Iris pigment epithelial cell (primary cell): ENCODE results near the gene DCLK1.

ENCODE experiments used
- DNase-seq: peaks from one replicate; pipeline ENCODE4 v3.0.0-alpha.2; 2011; ENCODE audit warnings: low read depth

Gene DCLK1

DNA sequence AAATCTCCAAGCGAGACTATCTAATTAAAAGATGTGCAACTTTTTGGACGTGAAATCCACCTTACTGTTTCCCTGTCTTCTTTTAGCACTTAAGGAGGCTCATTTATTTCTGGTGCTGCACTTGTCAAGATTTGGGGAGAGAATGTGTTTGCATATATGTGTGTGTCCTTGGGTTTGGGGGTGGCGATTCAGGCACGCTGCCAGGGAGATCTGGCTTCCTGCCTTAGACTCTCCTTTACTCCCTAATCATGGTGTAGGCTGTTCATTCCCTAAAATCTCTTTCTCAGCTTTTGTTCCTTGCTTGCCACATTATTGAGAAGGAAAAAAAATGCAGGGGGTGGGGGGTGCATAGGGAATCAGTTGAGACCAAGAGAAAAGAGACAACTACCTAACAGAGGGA, 271.2 kb downstream of the DCLK1 start:
- DNase-seq: no peak

DNA sequence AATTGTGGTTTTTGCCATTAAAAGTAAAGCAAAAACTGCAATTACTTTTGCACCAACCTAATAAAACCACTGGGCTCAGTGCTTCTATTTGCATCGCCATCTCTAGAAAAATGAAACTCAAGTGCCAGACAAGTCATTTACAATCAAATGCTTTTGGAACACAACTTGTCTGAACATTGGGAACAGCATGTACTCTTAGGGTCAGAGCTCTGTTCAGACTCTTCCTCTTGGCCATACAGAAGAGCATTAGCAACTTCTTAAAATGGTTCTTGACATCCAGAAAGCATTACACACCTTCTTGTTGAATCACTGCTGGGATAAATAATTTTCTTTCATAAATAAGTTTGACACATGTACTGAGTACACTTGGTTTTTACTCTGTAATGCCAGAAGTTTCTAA, 272.5 kb downstream of the DCLK1 start:
- DNase-seq: peak; percentile 41

DNA sequence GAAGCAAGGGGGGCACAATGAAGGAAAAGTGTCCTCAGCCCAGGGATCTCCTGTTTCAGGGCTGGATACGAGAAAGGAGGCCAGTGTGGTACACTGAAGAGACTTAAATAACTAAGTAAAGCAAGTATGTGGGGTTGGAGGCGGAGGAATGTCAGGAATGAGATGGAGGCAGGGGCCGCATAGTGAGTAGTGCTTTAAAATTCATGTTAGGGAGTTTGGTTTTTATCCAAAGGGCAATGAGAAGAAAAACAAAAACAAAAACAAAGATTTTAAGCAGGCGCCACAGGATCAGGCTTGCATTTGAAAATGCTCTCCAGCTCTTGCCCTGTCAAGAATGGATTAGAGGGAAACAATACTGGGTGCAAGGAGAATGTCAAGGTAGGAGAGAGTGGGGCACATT, 273.4 kb downstream of the DCLK1 start:
- peak; percentile 64 for DNase-seq

DNA sequence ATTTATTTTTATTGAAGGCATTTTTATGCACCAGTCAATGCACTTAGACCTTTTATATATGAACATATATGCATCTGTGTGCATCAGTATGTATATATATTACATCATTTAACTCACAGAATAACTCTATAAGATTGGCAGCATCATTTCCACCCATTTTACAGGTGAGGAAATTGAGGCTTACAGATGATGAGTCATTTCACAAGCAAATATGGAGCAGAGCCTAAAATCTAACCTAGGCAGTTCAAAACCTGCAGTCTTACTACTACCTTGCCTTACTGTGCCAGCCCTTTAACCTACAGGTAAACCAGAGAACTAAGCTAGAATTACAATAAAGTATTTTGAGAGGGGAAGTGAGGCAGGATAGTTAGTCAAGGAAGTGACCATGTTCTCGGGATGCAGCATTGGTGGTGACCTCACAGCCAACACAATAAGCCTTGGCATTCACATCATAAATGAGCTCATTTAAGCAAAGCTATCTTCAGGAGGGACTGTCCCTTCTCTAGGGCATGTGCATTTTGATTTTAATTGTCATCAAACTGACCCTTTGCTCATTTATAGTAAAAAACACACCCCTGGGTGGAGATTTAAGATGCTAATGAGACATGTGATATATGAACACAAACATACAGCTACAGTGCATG, 274.3 kb downstream of the DCLK1 start:
- no peak for DNase-seq

DNA sequence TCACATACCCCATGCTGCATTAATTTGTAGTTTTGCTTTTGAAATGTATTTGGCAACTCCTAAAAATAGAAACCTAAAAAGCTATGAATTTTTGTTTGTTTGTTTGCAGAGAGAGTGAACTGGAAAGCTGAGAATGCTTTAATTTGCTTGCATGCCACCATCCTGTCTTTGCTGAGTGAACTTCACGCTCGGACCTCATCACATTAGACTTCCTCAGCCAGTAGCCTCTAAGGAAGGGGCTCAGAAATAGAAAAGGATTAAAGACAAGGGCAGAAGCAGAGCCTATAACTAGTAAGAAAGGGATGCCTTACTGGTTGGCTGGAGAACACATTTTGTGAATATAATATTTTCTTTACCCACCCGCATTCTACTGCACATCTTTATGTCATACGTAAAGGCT, 275.1 kb downstream of the DCLK1 start:
- no peak for DNase-seq

DNA sequence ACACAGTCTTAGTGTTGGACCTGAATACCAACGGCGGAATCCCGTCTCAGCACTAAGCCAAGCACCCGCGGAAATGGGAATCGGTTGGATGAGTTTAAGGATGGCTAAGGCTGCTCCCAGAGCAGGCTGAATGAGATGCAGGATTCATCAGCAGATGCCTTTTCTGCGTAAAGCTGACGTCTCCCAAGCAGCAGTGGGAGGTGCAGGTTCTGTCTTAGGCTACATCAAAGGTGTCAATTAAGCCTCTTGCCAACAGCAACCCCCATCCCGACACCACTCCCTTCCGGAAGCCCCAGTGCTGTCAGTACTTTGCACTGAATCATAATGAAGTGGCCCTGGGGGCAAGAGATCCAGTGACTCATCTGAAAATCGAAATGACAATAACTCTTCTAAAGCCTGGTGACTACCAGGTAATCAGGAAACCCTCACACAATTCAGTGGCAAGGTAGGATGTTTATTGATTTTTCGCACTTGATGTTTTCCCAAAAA, 275.6 kb downstream of the DCLK1 start:
- DNase-seq: no peak

DNA sequence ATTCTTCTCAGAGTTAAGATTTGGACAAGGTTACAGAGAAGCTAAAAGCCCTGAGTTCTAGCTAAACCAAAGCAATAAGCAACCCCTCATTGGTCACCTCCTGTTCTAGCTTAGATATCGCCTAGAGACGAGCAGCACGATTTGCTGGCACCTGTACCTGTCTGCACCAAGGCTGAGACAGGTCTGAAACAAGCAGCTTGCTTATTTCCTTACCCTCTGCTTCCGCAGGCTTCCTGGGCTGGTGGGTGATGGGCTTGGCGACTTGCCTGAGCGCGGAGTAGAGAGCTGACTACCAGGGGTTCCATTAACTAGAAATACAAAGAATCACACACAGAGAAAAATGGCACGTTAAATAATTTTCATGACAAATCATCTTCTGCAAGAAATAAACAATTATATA, 276.9 kb downstream of the DCLK1 start:
- DNase-seq: no peak

DNA sequence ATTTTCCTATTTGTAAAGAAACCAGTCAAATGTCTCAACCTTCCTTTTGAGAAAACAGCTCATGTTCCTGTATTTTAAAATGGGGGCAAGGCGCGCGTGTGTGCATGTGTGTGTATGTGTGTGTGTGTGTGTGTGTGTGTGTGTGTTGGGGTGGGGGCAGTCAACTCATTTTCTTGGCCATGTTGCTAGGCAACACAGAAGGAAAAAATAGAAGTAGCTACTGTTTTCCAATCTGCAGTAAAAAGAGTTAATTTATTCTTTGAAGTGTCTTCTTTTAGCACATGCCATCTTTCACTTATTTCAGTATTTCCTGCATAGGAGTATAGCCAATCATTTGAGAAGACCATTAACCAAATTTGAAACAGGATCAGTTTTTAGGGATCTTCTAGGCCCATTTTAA, 279.3 kb downstream of the DCLK1 start:
- DNase-seq: no peak

DNA sequence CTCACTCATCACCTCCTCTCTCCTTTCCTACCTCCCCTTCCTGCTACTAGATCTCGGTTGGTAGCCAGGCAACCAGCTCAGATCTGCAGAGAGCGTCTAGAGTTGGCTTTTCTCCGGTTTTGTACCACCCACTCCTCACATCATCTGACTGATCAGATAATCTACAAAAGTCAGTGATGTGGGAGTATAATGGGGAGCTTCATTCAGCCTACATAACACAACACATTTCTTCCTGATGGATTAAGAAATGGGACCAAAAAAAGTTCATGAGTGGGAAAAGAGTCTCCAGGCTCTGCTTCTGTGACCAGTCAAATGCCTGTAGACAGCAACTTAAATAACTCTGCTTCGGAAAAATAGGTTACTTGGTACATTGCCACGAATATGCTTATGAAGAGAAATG, 279.8 kb downstream of the DCLK1 start:
- no peak for DNase-seq

DNA sequence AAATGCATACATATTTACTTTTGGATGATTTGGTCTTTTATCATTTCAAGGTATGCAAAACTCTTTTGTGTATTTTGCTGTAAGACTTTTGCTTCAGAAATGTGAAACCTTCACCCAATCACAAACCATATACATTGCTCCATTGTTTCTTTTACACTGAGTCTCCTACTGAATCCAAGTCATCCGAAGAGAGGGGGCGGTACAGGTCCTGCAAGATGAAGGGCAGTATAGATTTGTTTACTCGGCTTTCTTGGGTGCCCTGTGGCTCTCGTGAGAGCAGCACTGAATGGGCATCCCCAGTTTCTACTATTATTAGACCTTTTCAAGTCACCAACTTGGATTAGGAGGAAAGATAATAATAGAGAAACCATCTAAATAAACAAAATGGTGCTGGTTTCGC, 280.6 kb downstream of the DCLK1 start:
- DNase-seq: no peak

DNA sequence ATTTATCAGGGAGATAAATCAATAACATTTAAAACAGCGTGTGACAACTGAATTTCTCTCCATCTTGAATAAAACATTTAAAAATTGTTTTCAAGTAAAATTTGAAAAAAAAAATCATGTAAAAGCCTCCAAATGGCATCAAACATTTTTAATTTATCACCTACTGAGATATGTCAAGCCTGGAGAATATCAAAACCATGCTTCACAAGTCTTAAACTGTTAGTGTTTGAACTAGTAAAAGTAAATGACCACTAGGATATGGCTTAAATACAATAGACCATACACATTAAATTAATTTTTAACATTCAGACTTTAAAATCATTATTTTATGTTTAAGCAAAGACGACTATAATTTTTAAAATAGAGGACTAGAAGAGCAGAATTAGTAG, 281.9 kb downstream of the DCLK1 start:
- no peak for DNase-seq

DNA sequence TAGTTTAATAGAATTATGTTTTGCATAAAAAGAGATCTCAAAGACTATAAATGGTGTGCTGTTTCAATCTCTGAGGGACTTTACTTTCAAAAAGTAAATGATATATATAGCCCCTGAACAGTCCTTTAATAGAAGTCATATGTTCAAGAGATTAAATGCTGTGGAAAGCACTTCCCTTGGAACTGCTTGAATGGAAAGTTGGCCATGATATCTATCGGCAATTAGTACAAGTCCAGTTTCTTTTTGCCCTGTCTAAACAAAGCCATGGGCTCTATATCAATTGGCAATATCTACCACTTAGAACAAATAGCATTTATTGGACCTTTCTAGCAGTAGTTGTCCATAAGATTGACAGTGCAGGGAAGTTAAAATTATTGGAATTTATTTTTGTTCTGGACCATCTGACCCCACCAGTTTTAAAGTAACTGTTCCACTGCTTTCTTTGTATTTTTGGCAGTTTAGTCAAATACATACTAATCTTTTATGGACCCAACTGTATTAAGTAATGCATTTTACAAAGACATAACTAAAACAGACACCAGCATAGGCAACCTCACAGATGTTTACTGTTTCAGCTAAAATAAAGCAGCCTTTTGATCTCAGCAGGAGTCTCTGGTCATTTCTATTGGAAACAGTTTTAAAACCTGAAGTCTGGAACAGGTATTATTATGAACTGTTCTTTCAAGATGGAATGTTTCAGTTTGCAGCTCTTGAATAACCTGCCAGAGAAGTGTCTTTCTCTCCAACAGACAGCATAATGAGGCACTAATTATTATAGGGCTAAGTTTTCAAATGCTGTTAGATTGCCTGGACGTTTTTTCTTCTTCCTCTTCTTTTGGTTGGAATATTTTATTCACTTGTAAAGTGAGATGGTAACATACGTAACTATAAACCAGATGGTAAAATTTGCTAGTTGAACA, 282.6 kb downstream of the DCLK1 start:
- no peak for DNase-seq

DNA sequence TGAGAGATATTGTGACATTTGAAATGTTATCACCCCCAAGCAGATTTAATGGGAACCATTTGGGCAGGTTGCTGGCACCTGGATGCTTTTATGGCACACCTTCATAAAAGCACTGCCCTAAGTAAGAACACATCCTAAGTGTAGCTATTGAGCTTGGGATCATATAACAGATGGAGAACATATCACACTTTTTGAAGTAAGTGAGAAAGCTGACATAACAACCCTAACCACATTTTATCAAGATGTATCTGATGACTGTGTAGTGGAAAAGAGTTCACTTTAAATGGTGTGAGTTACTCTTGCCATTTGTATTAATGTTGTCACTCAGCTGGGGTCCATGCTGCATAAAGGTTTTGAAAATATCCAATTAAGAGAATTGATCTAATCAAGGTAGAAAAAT, 287.9 kb downstream of the DCLK1 start:
- DNase-seq: no peak

DNA sequence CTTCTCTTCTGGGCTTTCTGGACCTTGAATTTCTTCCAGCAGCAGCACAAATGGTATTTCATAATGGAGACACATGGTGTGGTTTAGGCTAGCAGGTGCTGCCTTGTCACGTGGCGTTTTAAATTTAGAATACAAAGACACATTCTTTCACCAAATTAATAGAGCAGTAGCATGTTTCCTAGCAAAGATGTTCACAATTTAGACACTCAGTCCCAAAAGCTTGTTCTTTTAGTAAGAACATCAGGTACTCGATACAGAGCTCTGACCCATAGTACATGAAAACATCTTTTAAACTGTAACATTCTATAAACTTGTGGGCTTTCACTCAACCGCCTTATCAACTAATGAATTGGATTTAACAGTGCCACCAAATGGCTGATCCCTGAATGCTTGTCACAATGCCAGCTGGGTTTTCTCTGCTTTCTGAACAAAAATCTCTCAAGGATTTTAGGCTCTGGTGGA, 290.1 kb downstream of the DCLK1 start:
- DNase-seq: no peak

DNA sequence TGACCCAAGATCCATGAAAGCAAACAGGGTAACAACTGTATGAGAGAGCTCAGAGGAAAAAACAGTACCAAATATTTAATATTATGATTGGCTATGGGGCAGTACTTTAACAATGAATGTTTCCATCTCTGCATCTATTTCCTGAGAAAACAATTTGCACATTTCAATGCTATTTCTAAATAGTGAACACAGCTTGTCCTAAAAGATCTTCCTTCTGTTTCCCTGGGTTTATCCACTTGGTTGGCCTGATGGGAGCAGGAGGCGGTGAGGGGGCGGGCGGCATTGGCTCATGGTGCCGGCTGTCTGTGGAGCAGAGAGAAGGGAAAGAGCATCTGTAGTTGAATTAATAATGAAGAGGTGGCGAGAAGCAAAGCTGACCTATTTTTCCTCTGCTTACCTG, 291.4 kb downstream of the DCLK1 start:
- no peak for DNase-seq

DNA sequence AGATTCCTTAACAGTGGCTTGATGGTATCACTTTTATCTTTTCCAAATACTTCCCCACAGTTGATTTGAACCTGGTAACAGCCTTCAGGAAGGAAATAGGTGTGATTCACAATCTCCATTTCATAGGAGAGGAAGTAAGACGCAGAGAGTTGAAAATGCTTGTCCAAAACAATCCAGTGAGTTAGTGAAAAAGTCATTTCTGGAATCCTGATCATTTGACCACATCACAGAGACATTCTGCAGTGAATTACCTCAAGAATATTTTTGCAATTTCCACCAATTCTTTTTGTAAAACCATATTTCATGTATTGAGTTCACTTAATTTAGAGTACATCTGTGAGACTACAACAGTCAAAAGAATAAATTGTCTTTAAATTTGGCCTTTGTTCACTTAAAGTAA, 292.8 kb downstream of the DCLK1 start:
- peak; percentile 91 for DNase-seq

DNA sequence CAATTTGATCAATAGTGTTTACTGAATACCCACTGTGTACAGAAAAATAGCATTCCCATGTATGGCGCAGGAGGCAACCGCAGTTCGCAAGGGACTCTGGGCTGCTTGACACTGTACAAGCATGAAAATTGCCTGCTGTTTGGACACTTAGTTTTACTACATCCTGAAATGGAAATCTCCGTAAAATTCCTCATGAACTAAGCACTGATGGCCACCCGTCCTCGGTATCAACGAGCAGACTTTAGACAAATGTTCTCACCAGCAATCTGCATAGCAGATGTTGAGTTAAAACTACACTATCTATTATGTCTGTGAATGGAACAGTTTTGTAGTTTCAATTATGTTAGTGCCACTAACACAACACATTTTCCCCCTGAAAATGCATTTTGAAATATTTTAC, 294.7 kb downstream of the DCLK1 start:
- DNase-seq: no peak

DNA sequence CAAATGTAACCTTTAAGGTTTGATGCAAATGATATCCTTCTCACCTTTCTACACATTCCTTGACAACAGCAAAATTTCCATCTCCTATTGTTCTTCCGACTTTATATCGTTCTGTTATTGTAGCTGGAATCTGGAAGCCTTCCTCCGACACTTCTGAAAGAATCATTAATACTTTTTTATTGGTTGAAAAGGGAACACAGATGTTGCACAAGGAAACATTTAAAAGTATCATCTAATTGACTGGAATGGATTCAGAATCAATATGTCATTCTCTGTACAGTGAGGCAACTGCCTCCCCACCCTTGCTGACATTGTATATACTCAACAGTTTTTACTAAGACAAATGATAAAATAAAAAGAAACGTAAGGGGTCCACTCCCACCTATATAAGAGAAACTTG, 295.2 kb downstream of the DCLK1 start:
- DNase-seq: no peak

DNA sequence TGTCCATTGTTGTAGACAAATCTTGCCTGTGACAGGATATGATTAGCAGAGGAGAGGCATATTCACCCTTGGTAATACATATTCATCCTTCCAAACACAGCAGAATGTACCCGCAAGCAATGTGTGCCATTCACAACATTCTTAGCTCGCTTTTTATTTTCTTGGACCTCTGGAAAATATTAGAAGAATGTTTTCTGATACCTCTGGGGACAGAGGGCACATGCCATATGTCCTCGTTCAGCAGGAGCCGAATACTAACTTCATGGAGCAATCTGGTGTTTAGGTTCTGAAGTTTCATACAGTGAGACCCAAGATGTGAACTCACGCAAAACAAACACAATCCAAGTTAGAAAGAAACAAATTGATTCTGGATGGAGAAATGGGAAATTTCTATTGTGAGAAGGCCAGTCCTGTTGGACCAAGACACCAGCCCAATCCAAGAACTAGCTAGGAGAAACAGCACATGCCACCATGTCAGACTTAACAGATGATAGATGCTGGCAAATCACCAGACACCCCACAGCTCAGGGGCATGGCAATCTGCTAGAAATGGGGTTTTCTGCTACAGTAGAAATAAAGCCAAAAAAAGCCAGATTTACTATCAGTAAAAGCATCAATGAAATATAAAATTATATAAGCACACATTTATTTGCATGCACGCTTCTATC, 297.4 kb downstream of the DCLK1 start:
- DNase-seq: no peak

DNA sequence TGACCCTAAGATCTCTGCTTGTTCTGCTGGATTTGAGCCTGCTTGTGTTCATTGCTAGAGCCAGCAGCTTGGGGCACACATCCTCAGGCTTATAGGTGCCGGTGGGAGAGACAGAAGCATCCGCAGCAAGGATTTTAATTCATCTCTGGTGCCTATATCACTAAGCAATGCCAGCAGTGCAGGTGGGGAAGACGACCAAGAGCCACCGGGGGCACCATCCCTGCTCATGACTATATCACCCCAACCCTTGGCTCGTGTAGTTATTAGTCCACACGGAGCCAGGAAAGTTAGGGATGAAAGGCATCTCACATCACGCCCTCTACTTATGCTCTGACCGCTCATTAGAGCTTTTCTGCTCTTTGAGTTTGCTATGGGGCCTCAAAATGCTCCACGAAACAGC, 298.2 kb downstream of the DCLK1 start:
- no peak for DNase-seq

DNA sequence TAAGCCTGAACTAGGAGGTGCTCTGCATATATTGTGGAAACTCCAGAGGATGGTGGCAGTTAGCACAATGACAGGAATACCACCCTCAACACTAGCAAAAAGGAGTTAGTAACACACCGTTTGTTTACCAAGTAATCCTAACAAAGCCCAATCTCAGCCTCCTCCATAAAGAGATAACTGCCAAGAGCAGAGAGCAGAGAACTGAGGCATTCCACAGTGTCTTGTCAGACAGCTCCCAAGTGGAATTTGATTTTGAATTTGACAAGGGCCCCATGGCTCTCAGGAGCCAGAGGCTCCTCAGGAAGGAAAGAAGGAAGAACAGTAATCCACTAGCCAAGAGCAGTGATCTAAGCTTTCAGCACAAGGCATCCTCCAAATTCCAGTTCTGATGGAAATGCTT, 298.6 kb downstream of the DCLK1 start:
- peak; percentile 22 for DNase-seq

DNA sequence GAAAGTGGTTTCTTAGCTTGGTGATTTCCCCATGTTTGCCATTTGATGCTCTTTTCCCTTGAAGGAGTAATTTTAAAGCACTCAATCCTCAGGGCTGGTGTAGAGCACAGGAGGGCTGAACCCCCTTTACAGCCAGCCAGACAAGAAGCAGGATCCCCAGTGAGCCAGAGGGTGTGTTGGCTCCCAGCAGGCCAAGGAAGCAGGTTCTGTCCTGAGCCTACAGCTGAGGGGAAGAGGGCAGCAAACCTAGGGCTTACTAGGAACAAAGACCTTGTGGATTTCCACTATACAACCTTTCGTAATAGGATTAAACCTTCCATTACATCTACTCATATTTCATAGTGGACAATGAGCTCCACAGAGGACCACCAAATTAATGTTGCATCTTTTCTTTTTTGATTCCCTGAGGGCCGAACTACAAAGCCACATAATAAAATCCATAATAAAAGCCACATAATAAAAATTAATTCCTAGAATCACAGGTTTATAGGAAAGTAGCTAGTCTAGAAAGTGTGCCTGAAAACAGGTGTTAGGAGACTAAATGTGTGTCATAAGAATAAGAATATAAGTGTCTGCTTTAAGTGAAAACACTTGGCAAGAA, 300.2 kb downstream of the DCLK1 start:
- no peak for DNase-seq
